Left lung (tissue), 10 donors: ENCODE results near the gene HERPUD2. TPM values are rescaled to one million over a fixed set of nuclear protein-coding genes. Genes with fewer than 3 reads are reported as not detected.

Experiments
- ATAC-seq: fragments of 200-7000 bp; cut with Tn5 transposase; one replicate; pipeline ENCODE4 v1.9.1; 2020; ENCODE audit warnings: moderate library complexity
- DNase-seq, 4 donors: peaks; one replicate each; pipeline ENCODE4 v3.0.0-alpha.2; 2013 to 2020
- H3K27ac ChIP-seq, 2 donors: fragments of 200-600 bp; sonication (generic) in 1 of 2; one replicate each; pipeline versions ENCODE4 v1.5.0 to v1.8.0; 2020 to 2021
- H3K27me3 ChIP-seq, 2 donors: fragments of 200-600 bp; sonication (generic) in 1 of 2; one replicate each; pipeline versions ENCODE4 v1.5.0 to v1.8.0; 2020 to 2021
- H3K36me3 ChIP-seq, 2 donors: fragments of 200-600 bp; sonication (generic) in 1 of 2; one replicate each; pipeline versions ENCODE4 v1.5.0 to v1.8.0; 2020 to 2021
- H3K4me1 ChIP-seq, 2 donors: fragments of 200-600 bp; one replicate each; pipeline ENCODE4 v1.8.0; 2021
- H3K4me3 ChIP-seq, 2 donors: fragments of 200-600 bp; sonication (generic) in 1 of 2; one replicate each; pipeline versions ENCODE4 v1.5.0 to v1.8.0; 2020 to 2021; ENCODE audit warnings: mild to moderate bottlenecking in 1 of 2
- H3K9me3 ChIP-seq, 2 donors: fragments of 200-600 bp; sonication (generic) in 1 of 2; one replicate each; pipeline versions ENCODE4 v1.5.0 to v1.8.0; 2020 to 2021
- CTCF ChIP-seq, 2 donors: fragments of 200-600 bp; sonication (generic) in 1 of 2; IDR thresholded peaks; one replicate each; pipeline versions ENCODE4 v1.5.0 to v1.8.0; 2021; ENCODE audit warnings: antibody characterized with exemption in 2 of 2
- intact Hi-C, 2 donors: fragments of 100-400 bp; cut with DNase I; formaldehyde crosslinking; loops; one replicate each; pipeline versions ENCODE4 v1.11.2 to v1.14.2; 2022
- polyA plus RNA-seq, 6 donors: library from polyadenylated mRNA; unstranded; fragments of 120-200 nt; gene quantifications; one replicate each; pipeline ENCODE4 v1.2.1, GENCODE V29; 2013; ENCODE audit not compliant: insufficient read length in 6 of 6
- total RNA-seq, 2 donors: library from RNA; stranded (reverse); fragmentation: NEBNext Ultra II Directional; extraction: Animal tissue kit (Norgen Biotek cat#: 25700); gene quantifications; one replicate each; pipeline ENCODE4 v1.2.1, GENCODE V29; 2021
- donor health status: DM: no; HTN: yes; CAD: no.
- donor health status: DM: no; HTN: no; CAD: no.

HERPUD2 gene
- total and polyA plus RNA-seq, 8 donors, result 31.3 to 45.0 (median 40.8) TPM

DNA sequence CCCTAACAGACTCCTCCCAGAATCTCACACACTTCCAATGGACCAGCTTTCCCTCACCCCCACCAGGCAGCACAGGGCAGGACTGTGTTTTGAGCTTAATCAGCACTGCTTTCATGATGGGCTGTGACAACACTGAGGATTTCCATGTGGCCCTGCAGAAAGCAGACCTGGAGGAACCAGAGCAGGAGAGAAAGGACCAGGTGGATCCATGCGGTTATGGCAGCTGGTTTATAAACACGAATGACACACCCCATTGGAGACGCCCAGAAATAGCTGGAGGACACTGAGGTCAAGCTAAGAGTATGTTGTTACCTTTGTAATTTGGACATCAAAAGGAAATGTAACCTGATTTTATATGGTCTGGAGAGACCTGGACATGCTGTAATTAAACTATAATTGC is 31.7 kb upstream of the HERPUD2 start:
- ATAC-seq (no peak), DNase-seq (no peak)
- TF ChIP-seq CTCF (IDR thresholded peaks at IDR 0.05), result no peak
- no peaks in the 10 kb centered on the region for H3K36me3 ChIP-seq
- no peaks in the 10 kb centered on the region for H3K27me3 ChIP-seq
- H3K4me1 ChIP-seq, result no peaks in the 10 kb centered on the region
- no peaks in the 10 kb centered on the region for H3K9me3 ChIP-seq
- intact Hi-C loops, result no loop called here
- H3K4me3 ChIP-seq, result no peak overlapping the region
- H3K27ac ChIP-seq, result no peak overlapping the region

DNA sequence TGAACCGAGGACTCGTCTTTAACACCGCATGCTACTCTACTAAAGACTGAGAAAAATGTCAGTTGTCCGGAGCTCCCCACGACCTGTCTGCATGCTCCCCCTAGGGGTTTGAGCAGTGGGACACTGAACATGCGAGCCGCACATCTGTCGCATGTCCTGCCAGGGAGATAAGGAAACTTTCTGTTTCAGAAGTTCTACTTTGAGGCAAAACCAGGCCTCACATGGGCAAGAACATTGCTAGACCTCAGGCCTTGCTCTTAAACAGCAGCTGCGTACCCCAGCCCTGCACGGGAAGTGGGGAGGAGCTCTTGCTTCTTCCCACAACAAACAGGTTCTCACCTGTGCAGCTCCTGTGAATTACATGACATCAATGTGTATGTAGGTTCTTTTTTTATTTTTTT is 30.3 kb upstream of the HERPUD2 start:
- Histone ChIP-seq H3K27ac (no peak overlapping the region), H3K4me1 (no peaks in the 10 kb centered on the region), H3K36me3 (no peaks in the 10 kb centered on the region), H3K4me3 (no peak overlapping the region), H3K9me3 (no peaks in the 10 kb centered on the region), H3K27me3 (no peaks in the 10 kb centered on the region)
- ATAC-seq, result no peak
- TF ChIP-seq CTCF (IDR thresholded peaks at IDR 0.05), result no peak
- DNase-seq, result no peak
- intact Hi-C loops, result no loop called here

DNA sequence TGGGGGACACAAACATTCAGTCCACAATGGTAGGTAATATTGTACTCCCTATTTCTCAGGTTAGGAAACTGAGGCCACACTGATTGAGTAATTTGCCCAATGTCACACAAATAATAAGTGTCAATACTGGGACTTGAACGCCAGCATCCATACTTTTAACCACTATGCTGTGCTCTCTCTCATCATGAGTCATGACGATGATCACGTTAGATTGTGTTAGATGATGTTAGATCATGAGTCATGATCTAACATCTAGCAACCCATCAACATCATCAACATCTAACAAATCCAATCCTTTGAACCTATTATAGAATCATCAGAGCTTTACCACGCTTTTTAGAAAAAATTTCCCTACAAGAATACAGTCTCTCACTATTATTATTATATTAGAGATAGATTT is 28.1 kb upstream of the HERPUD2 start:
- Histone ChIP-seq H3K27ac (no peak overlapping the region), H3K4me3 (no peak overlapping the region), H3K9me3 (no peaks in the 10 kb centered on the region), H3K36me3 (no peaks in the 10 kb centered on the region), H3K27me3 (no peaks in the 10 kb centered on the region), H3K4me1 (no peaks in the 10 kb centered on the region)
- no peak for TF ChIP-seq CTCF (IDR thresholded peaks at IDR 0.05)
- intact Hi-C loops, result no loop called here
- DNase-seq (no peak), ATAC-seq (no peak)

GRCh38 chr7:35722054-35722849 is 27.3 kb upstream of the HERPUD2 start:
- Histone ChIP-seq H3K4me1 (no peaks in the 10 kb centered on the region), H3K4me3 (no peak overlapping the region), H3K36me3 (no peaks in the 10 kb centered on the region), H3K27ac (no peak overlapping the region), H3K9me3 (no peaks in the 10 kb centered on the region), H3K27me3 (no peaks in the 10 kb centered on the region)
- no peak for ATAC-seq
- TF ChIP-seq CTCF (IDR thresholded peaks at IDR 0.05), result no peak
- intact Hi-C loops, result no loop called here
- no peak for DNase-seq

DNA sequence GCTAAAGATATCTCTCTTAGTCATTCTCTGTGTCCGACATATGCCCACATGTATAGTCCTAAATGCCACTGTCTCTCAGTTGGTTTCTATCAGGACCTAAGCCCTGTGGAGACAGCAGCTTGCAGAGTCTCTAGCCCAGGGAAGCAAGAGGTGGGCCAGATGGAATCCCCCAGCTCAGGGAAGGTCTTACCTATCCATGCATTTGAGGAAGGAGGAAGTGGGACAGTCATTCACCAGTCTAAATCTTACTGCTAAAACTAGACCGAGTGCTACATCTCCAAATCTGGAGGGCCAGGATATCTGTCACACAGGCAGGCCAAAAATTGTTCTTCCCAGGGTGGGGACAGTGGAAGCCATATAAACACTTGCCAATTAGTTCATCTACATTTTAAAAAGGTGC is 26.4 kb upstream of the HERPUD2 start:
- TF ChIP-seq CTCF (IDR thresholded peaks at IDR 0.05), result no peak
- DNase-seq (no peak), ATAC-seq (no peak)
- H3K9me3 ChIP-seq, result no peaks in the 10 kb centered on the region
- H3K4me3 ChIP-seq, result no peak overlapping the region
- H3K4me1 ChIP-seq, result peaks cover 0 to 4% of the 10 kb centered on the region in 2 donors
- intact Hi-C loops, result no loop called here
- no peaks in the 10 kb centered on the region for H3K27me3 ChIP-seq
- H3K27ac ChIP-seq, result no peak overlapping the region
- H3K36me3 ChIP-seq, result no peaks in the 10 kb centered on the region
